Erythroblast (primary cell): Measurements from ENCODE around the gene PTBP2.

Experiments used
- GATA1 ChIP-seq: IDR thresholded peaks from 2 replicates; pipeline ENCODE4 v1.6.1; 2011; ENCODE audit warnings: low read depth, mild to moderate bottlenecking, control low read depth, low read length, moderate library complexity
- POLR2A ChIP-seq: IDR thresholded peaks from 2 replicates; pipeline ENCODE4 v1.6.1; 2011; ENCODE audit warnings: mild to moderate bottlenecking, low read length

GRCh38 chr1:96764469-96764868 lies 42.9 kb downstream of the PTBP2 start:
- TF ChIP-seq POLR2A (no peak), GATA1 (no peak)
